HG02885 (cell line): ENCODE results near the gene STX16.

ENCODE experiments used
- ATAC-seq: cut with Tn5 transposase; IDR thresholded peaks from one replicate; pipeline ENCODE4 v1.9.1; 2021; ENCODE audit warnings: mild to moderate bottlenecking; ENCODE audit not compliant: unreplicated experiment, poor library complexity

STX16 gene

GRCh38 chr20:58693226-58694006 is 42.3 kb downstream of the STX16 start:
- no peak for ATAC-seq

DNA sequence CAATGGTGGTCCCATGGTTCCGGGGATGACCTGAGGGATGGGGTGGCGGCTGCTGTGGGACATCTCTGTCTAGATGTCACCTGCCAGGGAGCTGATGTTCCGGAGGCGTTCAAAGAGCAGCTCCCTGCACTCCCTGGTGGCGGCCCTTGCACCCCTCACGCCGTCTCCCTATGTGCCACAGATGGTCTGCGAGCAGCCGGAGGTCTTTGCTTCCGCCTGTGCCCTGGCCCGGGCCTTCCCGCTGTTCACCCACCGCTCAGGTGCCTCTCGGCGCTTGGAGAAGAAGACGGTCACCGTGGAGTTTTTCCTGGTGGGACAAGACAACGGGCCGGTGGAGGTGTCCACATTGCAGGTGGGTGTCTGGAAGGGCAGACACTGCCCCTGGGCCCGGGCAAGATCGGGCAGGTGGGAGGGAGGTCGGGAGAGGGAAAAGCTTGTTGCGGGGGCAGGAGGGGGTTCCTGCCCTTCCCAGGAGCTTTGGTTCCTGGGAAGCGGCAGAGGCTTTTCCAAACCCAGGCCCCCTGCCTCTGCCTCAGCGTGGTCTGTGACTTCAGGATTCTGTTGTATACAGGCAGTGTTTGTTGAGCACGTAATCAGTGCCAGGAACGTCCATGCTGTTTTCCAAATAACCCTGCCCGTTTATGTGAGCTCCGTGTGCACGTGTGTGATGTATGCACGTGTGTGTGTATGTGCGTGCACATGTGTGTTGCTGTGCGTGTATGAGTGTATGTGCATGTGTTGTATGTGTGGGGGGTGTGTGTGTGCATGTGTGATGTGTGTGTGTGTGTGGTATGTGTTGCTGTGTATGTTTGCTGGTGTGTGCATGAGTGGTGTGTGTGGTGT is 43.4 kb downstream of the STX16 start:
- no peak for ATAC-seq

- no peak for ATAC-seq
Observed at GRCh38 chr20:58695084-58695722, 44.1 kb downstream of the STX16 start.

GRCh38 chr20:58695895-58696375 is 44.9 kb downstream of the STX16 start:
- ATAC-seq: no peak

DNA sequence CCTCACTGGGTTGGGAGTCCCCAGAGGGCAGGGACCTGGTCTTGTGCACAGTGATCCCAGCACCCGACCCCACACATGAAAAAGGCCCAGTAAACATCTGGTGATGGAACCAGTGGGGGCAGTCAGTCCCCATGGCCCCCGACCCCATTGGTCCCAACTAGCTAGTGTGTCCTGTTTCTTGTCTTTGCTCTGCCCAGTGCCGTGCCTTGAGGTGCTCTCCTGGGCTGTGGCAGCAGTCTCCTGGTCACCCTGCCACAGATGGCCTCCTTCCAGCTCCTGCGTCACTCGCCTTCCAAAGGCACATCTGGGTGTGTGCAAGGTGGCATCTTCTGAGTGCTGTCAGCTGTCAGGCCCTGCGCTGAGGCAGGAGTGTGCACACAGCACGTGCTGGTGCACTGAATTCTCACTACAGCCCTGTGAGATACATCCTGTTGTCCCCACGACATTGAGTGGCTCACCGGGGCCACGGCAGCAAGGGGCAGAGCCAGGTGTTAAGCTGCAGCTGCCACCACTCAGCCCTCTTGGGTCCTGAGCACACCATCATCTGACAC is 45.4 kb downstream of the STX16 start:
- ATAC-seq: no peak

DNA sequence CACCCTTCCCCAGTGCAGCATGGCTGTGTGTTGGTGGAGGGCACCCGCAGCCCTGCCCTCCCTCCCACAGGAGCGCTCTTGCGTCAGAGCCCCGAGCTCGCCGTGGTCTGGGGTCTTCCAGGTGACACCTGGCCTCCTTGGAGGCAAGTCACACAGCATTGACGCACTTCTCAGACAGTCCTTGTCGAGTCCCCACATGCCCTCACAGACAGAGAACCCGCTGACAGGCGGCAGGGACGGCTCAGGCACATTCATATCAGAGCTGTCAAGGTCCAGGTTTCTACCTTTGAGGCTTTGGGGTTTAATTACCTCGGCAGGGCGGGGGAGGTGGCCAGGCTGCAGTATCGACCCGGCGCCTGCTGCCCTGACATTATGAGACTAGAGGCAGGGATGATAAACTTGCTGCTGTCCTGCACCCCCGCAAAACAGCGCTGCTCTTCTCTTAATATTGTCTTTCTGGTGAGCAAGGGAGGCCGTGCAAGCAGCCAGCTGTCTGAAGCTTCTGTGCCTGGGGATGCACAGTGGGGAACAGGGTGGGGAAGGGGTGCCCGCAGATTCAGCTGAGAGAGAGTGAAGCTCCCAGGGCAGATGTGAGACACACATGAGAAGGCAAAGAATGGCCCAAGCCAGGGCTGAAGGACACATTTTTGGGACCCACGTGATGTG is 46.3 kb downstream of the STX16 start:
- ATAC-seq: no peak

- no peak for ATAC-seq
Observed at GRCh38 chr20:58697867-58698703, 47.0 kb downstream of the STX16 start.

DNA sequence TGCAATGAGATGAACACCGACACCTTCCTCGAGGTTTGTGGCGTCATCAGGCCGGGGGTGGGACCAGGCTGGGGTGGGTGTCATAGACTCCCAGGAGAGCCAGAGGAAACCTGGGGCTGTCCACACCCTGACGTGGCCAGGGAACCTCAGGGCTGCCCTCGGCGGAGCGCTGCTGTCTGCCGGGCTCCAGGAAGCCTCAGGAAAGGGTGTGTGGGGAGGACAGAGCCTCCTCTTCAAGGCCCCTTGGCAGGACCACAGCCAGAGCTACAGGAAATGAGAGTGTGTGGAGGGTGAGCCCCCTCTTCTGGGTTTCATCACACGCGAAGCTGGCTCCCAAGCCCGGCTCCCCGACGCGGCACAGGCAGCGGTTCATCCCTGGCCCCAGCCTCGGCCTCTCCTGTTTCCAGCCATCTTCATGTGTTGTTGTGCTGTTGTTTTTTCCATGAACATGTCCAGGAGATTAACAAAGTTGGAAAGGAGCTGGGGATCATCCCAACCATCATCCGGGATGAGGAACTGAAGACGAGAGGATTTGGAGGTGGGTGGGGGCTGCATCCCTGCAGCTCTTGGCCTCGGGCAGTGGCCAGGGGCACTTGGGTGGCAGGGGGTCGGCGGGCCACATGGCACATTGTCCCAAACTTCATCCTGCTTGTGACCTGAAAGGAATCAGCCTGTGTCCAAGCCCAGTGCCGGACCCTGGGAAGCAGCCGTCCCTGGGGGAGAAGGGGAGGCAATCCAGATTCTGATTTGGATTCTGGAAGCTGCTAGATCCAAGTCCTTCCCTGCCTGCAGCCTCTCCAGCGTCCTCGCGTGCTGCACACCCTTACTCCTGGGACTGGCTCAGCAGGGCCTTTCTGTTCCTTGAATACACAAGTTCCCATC is 47.9 kb downstream of the STX16 start:
- no peak for ATAC-seq

- ATAC-seq: no peak
Observed at GRCh38 chr20:58699623-58700107, 48.6 kb downstream of the STX16 start.

- ATAC-seq: no peak
Observed at GRCh38 chr20:58700121-58700821, 49.2 kb downstream of the STX16 start.

DNA sequence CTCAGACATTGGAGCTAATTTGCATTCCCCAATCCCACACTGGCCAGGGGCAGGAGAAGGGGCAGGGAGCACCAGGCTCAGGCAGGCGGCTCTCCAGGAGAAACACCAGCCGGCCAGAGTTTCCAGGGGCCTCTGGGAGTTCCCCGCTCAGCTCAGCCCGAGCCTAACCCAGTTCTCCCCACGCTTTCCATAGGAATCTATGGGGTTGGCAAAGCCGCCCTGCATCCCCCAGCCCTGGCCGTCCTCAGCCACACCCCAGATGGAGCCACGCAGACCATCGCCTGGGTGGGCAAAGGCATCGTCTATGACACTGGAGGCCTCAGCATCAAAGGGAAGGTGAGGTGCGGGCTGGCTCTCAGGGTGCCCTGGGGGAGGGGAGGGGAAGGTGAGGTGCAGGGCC is 49.7 kb downstream of the STX16 start:
- no peak for ATAC-seq

DNA sequence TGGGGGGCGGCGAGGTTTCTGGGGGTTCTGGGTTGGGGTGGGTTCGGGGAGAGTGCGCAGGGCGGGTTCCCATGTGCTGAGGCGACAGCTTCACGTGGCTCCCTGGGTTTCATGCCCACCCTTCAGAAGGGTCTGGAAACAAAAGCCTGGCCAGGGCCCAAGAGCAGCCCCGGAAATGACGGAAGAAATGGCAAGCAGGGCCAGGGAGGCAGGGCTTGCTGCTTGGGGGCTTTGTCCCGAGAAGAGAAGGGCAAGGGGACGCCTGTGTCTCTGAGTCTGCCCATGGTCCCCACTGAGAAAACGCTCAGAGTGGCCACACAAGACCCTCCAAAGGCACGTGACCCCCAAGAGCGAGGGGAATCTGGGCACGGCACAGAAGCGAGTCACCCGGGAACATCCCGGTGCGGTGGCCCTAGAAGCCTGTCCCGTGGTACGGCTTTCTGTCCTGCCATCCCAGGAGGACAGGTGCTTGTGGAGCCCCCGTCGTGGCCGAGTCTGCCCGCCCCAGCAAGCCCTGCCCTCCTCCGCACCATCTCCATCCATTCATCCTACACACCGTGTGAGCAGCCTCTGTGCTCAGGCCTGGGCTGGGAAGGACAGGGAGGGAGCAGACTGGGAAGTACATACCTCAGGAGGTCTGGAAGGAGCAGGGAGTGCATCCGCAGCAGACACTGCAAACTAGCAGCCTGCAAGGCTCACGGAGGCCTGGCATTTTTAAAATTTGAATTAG is 50.5 kb downstream of the STX16 start:
- ATAC-seq: no peak

DNA sequence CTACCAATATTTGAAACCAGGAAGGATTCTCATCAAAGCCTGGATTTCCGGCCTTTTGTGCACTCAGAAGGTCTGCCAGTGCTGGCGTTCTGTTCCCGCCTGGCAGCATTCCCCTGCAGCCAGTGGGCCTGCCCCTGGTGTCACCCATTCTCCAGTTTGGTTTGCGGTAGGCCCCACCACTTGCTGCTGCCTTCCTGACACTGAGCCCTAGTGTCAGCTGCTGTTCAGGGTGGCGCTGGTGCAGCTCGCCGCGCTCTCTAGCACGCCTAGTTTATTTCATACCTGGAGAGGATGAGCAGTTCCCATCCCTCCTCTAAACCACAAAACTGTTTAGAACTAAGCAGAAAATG is 51.1 kb downstream of the STX16 start:
- no peak for ATAC-seq

GRCh38 chr20:58702859-58703648 is 52.0 kb downstream of the STX16 start:
- no peak for ATAC-seq

GRCh38 chr20:58703765-58704371 is 52.8 kb downstream of the STX16 start:
- ATAC-seq: no peak
